Activated CD4-positive, alpha-beta memory T cell treated with anti-CD3 and anti-CD28 coated beads, Interleukin-2, amount 10 ng/mL, durations not matched to agents 7 days and 5 days (primary cell): ENCODE results near the gene HDC. TPM values are rescaled to one million over a fixed set of nuclear protein-coding genes. Genes with fewer than 3 reads are reported as not detected.

Source experiments
- CTCF ChIA-PET: fragments of 350-600 bp; sonication (Branson Sonifier 250); formaldehyde crosslinking; loops from one replicate; lab custom pipeline; 2021; ENCODE audit warnings: antibody characterized with exemption, inconsistent platforms; lab: Charles Lee
- POLR2A ChIA-PET: fragments of 350-600 bp; sonication (Branson Sonifier 250); formaldehyde crosslinking; loops from one replicate; lab custom pipeline; 2021; ENCODE audit warnings: antibody characterized with exemption; lab: Charles Lee
- DNase-seq: peaks from one replicate; pipeline ENCODE4 v3.0.0-alpha.2; 2020
- H3K27ac Mint-ChIP-seq: one replicate; pipeline ENCODE4 v1.8.0; 2021; ENCODE audit warnings: mild to moderate bottlenecking, mixed read lengths
- H3K27me3 Mint-ChIP-seq: one replicate; pipeline ENCODE4 v1.8.0; 2021; ENCODE audit warnings: mixed read lengths
- H3K36me3 Mint-ChIP-seq: one replicate; pipeline ENCODE4 v1.8.0; 2021; ENCODE audit warnings: low read depth, mixed read lengths
- H3K4me1 Mint-ChIP-seq: one replicate; pipeline ENCODE4 v1.8.0; 2021; ENCODE audit warnings: mixed read lengths
- H3K4me3 Mint-ChIP-seq: one replicate; pipeline ENCODE4 v1.8.0; 2021; ENCODE audit warnings: mild to moderate bottlenecking, mixed read lengths
- H3K9me3 Mint-ChIP-seq: one replicate; pipeline ENCODE4 v1.8.0; 2021; ENCODE audit warnings: mixed read lengths
- total RNA-seq, 2 experiments: library from RNA; stranded (reverse); gene quantifications; one replicate each; pipeline ENCODE4 v1.2.3, GENCODE V29; 2021

Gene HDC
- total RNA-seq, 2 experiments from 2014 or later = 0.08 TPM; not detected in 1

- no peaks in the 10 kb centered on the region for H3K27me3 Mint-ChIP-seq
- H3K4me3 Mint-ChIP-seq = no peak overlapping the region
- DNase-seq = no peak
- no peak overlapping the region for H3K27ac Mint-ChIP-seq
- ChIA-PET CTCF (interaction anchor here (1.0 kb wide), 1 partner anchor 10 kb away, joined by 3 read pairs; no protein-coding TSS in a partner anchor), POLR2A (interaction anchor here (0.9 to 5.2 kb wide), 2 partner anchors 9 to 68 kb away, joined by 3 to 74 read pairs; no protein-coding TSS in a partner anchor)
- H3K36me3 Mint-ChIP-seq = no peaks in the 10 kb centered on the region
- peaks cover 1% of the 10 kb centered on the region for H3K9me3 Mint-ChIP-seq
- peaks cover 52% of the 10 kb centered on the region for H3K4me1 Mint-ChIP-seq
Observed at GRCh38 chr15:50251638-50252182, 13.8 kb downstream of the HDC start.

- Mint-ChIP-seq H3K4me1 (peaks cover 51% of the 10 kb centered on the region), H3K4me3 (no peak overlapping the region), H3K36me3 (no peaks in the 10 kb centered on the region), H3K9me3 (peaks cover 1% of the 10 kb centered on the region), H3K27ac (no peak overlapping the region), H3K27me3 (no peaks in the 10 kb centered on the region)
- DNase-seq = no peak
- ChIA-PET POLR2A (interaction anchor here (5.2 kb wide), 1 partner anchor 10 kb away, joined by 74 read pairs; no protein-coding TSS in a partner anchor), CTCF (no interaction called here)
Observed at GRCh38 chr15:50250760-50251394, 14.6 kb downstream of the HDC start.

- H3K27ac Mint-ChIP-seq = no peak overlapping the region
- peaks cover 50% of the 10 kb centered on the region for H3K4me1 Mint-ChIP-seq
- no peaks in the 10 kb centered on the region for H3K27me3 Mint-ChIP-seq
- no peak overlapping the region for H3K4me3 Mint-ChIP-seq
- no peaks in the 10 kb centered on the region for H3K9me3 Mint-ChIP-seq
- POLR2A ChIA-PET = interaction anchor here (1.6 to 5.2 kb wide), 3 partner anchors 8 to 67 kb away, joined by 10 to 74 read pairs (median 28); partner anchors contain the start of gene SLC27A2
- no peaks in the 10 kb centered on the region for H3K36me3 Mint-ChIP-seq
- DNase-seq = no peak
- CTCF ChIA-PET = no interaction called here
Observed at GRCh38 chr15:50249704-50250103, 15.8 kb downstream of the HDC start.

- H3K36me3 Mint-ChIP-seq = no peaks in the 10 kb centered on the region
- ChIA-PET CTCF (interaction anchor here (0.9 kb wide), 1 partner anchor 11 kb away, joined by 3 read pairs; no protein-coding TSS in a partner anchor), POLR2A (interaction anchor here (0.8 to 5.2 kb wide), 5 partner anchors 9 to 108 kb away, joined by 3 to 74 read pairs (median 10); partner anchors contain the start of genes GABPB1 and SLC27A2)
- H3K4me3 Mint-ChIP-seq = peak overlapping the region; percentile 66
- no peaks in the 10 kb centered on the region for H3K9me3 Mint-ChIP-seq
- peak overlapping the region; percentile 90 for H3K27ac Mint-ChIP-seq
- peaks cover 50% of the 10 kb centered on the region for H3K4me1 Mint-ChIP-seq
- DNase-seq = no peak
- no peaks in the 10 kb centered on the region for H3K27me3 Mint-ChIP-seq
Observed at GRCh38 chr15:50248994-50249582, 16.4 kb downstream of the HDC start.

- CTCF ChIA-PET = interaction anchor here (1.0 to 1.2 kb wide), 3 partner anchors 11 to 69 kb away, joined by 3 to 5 read pairs (median 3); no protein-coding TSS in a partner anchor
- DNase-seq = peak; percentile 79
- POLR2A ChIA-PET = interaction anchor here (0.9 to 5.2 kb wide), 8 partner anchors 9 to 176 kb away, joined by 3 to 74 read pairs (median 6); partner anchors contain the start of genes GABPB1, SLC27A2 and USP8
- Mint-ChIP-seq H3K4me3 (peak overlapping the region; percentile 66), H3K27me3 (no peaks in the 10 kb centered on the region), H3K27ac (peak overlapping the region; percentile 90), H3K36me3 (peaks cover 6% of the 10 kb centered on the region), H3K9me3 (peaks cover 2% of the 10 kb centered on the region), H3K4me1 (peaks cover 51% of the 10 kb centered on the region)
Observed at GRCh38 chr15:50247819-50248655, 17.5 kb downstream of the HDC start.

- Mint-ChIP-seq H3K36me3 (peaks cover 6% of the 10 kb centered on the region), H3K9me3 (peaks cover 2% of the 10 kb centered on the region), H3K4me3 (no peak overlapping the region), H3K27ac (no peak overlapping the region), H3K4me1 (peaks cover 58% of the 10 kb centered on the region), H3K27me3 (no peaks in the 10 kb centered on the region)
- ChIA-PET CTCF (interaction anchor here (1.0 kb wide), 2 partner anchors 15 to 69 kb away, joined by 3 read pairs; no protein-coding TSS in a partner anchor), POLR2A (interaction anchor here (0.8 to 1.7 kb wide), 2 partner anchors 11 to 14 kb away, joined by 4 to 8 read pairs; no protein-coding TSS in a partner anchor)
- no peak for DNase-seq
Observed at GRCh38 chr15:50246631-50247030, 18.9 kb downstream of the HDC start.

- Mint-ChIP-seq H3K27ac (no peak overlapping the region), H3K9me3 (peaks cover 2% of the 10 kb centered on the region), H3K27me3 (no peaks in the 10 kb centered on the region), H3K4me1 (peaks cover 57% of the 10 kb centered on the region), H3K4me3 (no peak overlapping the region), H3K36me3 (peaks cover 6% of the 10 kb centered on the region)
- CTCF ChIA-PET = no interaction called here
- DNase-seq = no peak
- POLR2A ChIA-PET = no interaction called here
Observed at GRCh38 chr15:50244959-50245624, 20.4 kb downstream of the HDC start.

GRCh38 chr15:50244153-50244552 is 21.4 kb downstream of the HDC start:
- Mint-ChIP-seq H3K27ac (no peak overlapping the region), H3K36me3 (peaks cover 6% of the 10 kb centered on the region), H3K4me1 (peaks cover 48% of the 10 kb centered on the region), H3K27me3 (no peaks in the 10 kb centered on the region), H3K9me3 (peaks cover 2% of the 10 kb centered on the region), H3K4me3 (no peak overlapping the region)
- DNase-seq = no peak
- ChIA-PET POLR2A (no interaction called here), CTCF (no interaction called here)

- Mint-ChIP-seq H3K4me1 (peaks cover 27% of the 10 kb centered on the region), H3K27me3 (no peaks in the 10 kb centered on the region), H3K4me3 (no peak overlapping the region), H3K36me3 (peaks cover 12% of the 10 kb centered on the region), H3K9me3 (peaks cover 2% of the 10 kb centered on the region), H3K27ac (peak overlapping the region; percentile 47)
- peak; percentile 23 for DNase-seq
- ChIA-PET POLR2A (interaction anchor here (1.4 to 2.2 kb wide), 4 partner anchors 16 to 113 kb away, joined by 3 to 11 read pairs (median 8); partner anchors contain the start of genes GABPB1 and SLC27A2), CTCF (interaction anchor here (0.6 to 1.2 kb wide), 2 partner anchors 74 to 83 kb away, joined by 3 read pairs; no protein-coding TSS in a partner anchor)
Observed at GRCh38 chr15:50241684-50242450, 23.7 kb downstream of the HDC start.

- POLR2A ChIA-PET = no interaction called here
- Mint-ChIP-seq H3K27ac (no peak overlapping the region), H3K4me3 (no peak overlapping the region), H3K36me3 (peaks cover 27% of the 10 kb centered on the region), H3K4me1 (peaks cover 15% of the 10 kb centered on the region), H3K9me3 (no peaks in the 10 kb centered on the region), H3K27me3 (no peaks in the 10 kb centered on the region)
- CTCF ChIA-PET = no interaction called here
- DNase-seq = no peak
Observed at GRCh38 chr15:50238255-50238654, 27.3 kb downstream of the HDC start.

GRCh38 chr15:50236433-50236832 is 29.1 kb downstream of the HDC start:
- POLR2A ChIA-PET = no interaction called here
- H3K27me3 Mint-ChIP-seq = no peaks in the 10 kb centered on the region
- no peak for DNase-seq
- peaks cover 29% of the 10 kb centered on the region for H3K36me3 Mint-ChIP-seq
- CTCF ChIA-PET = no interaction called here
- peaks cover 7% of the 10 kb centered on the region for H3K4me1 Mint-ChIP-seq
- no peak overlapping the region for H3K4me3 Mint-ChIP-seq
- H3K9me3 Mint-ChIP-seq = no peaks in the 10 kb centered on the region
- no peak overlapping the region for H3K27ac Mint-ChIP-seq
